ENCODE data around the gene ATG14. TPM values are rescaled to one million over a fixed set of nuclear protein-coding genes. Genes with fewer than 3 reads are reported as not detected.

Gene ATG14
- total and polyA plus RNA-seq, 2 of the 13 experiments (the other 11 are each of a cell fraction or from before 2014, with no cell fraction given), result 7.2 to 9.1 TPM

GRCh38 chr14:55411426-55412389 is at the start of gene ATG14 (continued):
- no peak for TF ChIP-seq ZNF318 (CRISPR knock-in tag; IDR thresholded peaks at IDR 0.05)
- TF ChIP-seq ZNF597 (CRISPR knock-in tag; IDR thresholded peaks at IDR 0.05), result no peak
- no peak for TF ChIP-seq HMG20A (CRISPR knock-in tag; IDR thresholded peaks at IDR 0.05; ENCODE audit: borderline replicate concordance)
- TF ChIP-seq PRDM10 (CRISPR knock-in tag; IDR thresholded peaks at IDR 0.05; ENCODE audit: low read depth), result peak; percentile 61

All from HepG2 (cell line).